Middle frontal gyrus (tissue), 1 donor: ENCODE measurements around the gene PRR30.
"Not testable (repeated sequence)": the region's sequence is repeated elsewhere in the genome, so short reads cannot be mapped to it uniquely, and the experiment has no call there.

ENCODE experiments used
- DNase-seq: peaks from one replicate; pipeline ENCODE4 v3.0.0-alpha.2; 2015; ENCODE audit warnings: low spot score; ENCODE audit errors: extremely low spot score

Gene PRR30

GRCh38 chr2:27130396-27130795, 8.8 kb downstream of the PRR30 start:
- DNase-seq: no peak

- no peak for DNase-seq
Observed at GRCh38 chr2:27128668-27129571, 10.3 kb downstream of the PRR30 start.

GRCh38 chr2:27127883-27128667, 11.1 kb downstream of the PRR30 start:
- no peak for DNase-seq

GRCh38 chr2:27126252-27126710, 12.9 kb downstream of the PRR30 start:
- DNase-seq: no peak

GRCh38 chr2:27125104-27125503, 14.1 kb downstream of the PRR30 start:
- DNase-seq: no peak

GRCh38 chr2:27123302-27124150, 15.7 kb downstream of the PRR30 start, which contains the start of gene ABHD1:
Gene ABHD1 (plus strand): TSS chr2:27123815. CDS start chr2:27123949, 134 bp downstream.
- no peak for DNase-seq

- no peak for DNase-seq
Observed at GRCh38 chr2:27122791-27123190, 16.4 kb downstream of the PRR30 start.

GRCh38 chr2:27121906-27122305, 17.3 kb downstream of the PRR30 start:
- no peak for DNase-seq

- not testable (repeated sequence) for DNase-seq
Observed at GRCh38 chr2:27119330-27119670, 19.9 kb downstream of the PRR30 start.

GRCh38 chr2:27118525-27119329, 20.5 kb downstream of the PRR30 start, which contains the start of gene CGREF1:
Gene CGREF1 (minus strand): TSS chr2:27119128. CDS start chr2:27104366, 14,762 bp downstream.
- DNase-seq: no peak

GRCh38 chr2:27117995-27118524, 21.1 kb downstream of the PRR30 start:
- no peak for DNase-seq

GRCh38 chr2:27115519-27115918, 23.7 kb downstream of the PRR30 start:
- DNase-seq: no peak

GRCh38 chr2:27111392-27112078, 27.7 kb downstream of the PRR30 start:
- not testable (repeated sequence) for DNase-seq

- not testable (repeated sequence) for DNase-seq
Observed at GRCh38 chr2:27110603-27111352, 28.4 kb downstream of the PRR30 start.

- DNase-seq: no peak
Observed at GRCh38 chr2:27109083-27109482, 30.1 kb downstream of the PRR30 start.

GRCh38 chr2:27108221-27108620, 31.0 kb downstream of the PRR30 start:
- DNase-seq: no peak

- DNase-seq: no peak
Observed at GRCh38 chr2:27105981-27106380, 33.2 kb downstream of the PRR30 start.

GRCh38 chr2:27102329-27102728, 36.9 kb downstream of the PRR30 start:
- DNase-seq: no peak

GRCh38 chr2:27100036-27100435, 39.2 kb downstream of the PRR30 start:
- no peak for DNase-seq
